Adrenal gland (tissue), 12 donors: ENCODE data around the gene DUOXA1. TPM values are rescaled to one million over a fixed set of nuclear protein-coding genes. Genes with fewer than 3 reads are reported as not detected.

Experiments
- DNase-seq, 7 donors: peaks; one replicate each; pipeline ENCODE4 v3.0.0-alpha.2; 2019 to 2020
- H3K27ac ChIP-seq, 5 donors: fragments of 200-600 bp; sonication (generic) in 4 of 5; 1 replicate in 3 of 5; 2 replicates in 2 of 5; pipeline versions ENCODE4 v1.5.1 to v1.8.0; 2016 to 2020; ENCODE audit warnings: mild to moderate bottlenecking in 1 of 5
- H3K27me3 ChIP-seq: fragments of 200-600 bp; 2 replicates; pipeline ENCODE4 v1.8.0; 2021
- H3K36me3 ChIP-seq, 2 donors: fragments of 200-600 bp; replicated peaks in 1 of 2; 1 replicate in 1 of 2; 2 replicates in 1 of 2; pipeline versions ENCODE4 v1.5.1 to v1.8.0; 2018 to 2022
- H3K4me1 ChIP-seq, 2 donors: fragments of 200-600 bp; replicated peaks in 1 of 2; 1 replicate in 1 of 2; 2 replicates in 1 of 2; pipeline versions ENCODE4 v1.5.1 to v1.8.0; 2018 to 2021
- H3K4me3 ChIP-seq, 4 donors: fragments of 200-600 bp; sonication (generic) in 3 of 4; one replicate each; pipeline ENCODE4 v1.5.1; 2016 to 2018
- H3K9me3 ChIP-seq, 3 donors: fragments of 200-600 bp; sonication (generic) in 1 of 3; replicated peaks in 1 of 3; 1 replicate in 2 of 3; 2 replicates in 1 of 3; pipeline versions ENCODE4 v1.5.1 to v1.8.0; 2016 to 2021
- POLR2A ChIP-seq, 2 donors: fragments of 450-650 bp; IDR thresholded peaks; one replicate each; pipeline ENCODE4 v1.6.1; 2017; ENCODE audit warnings: antibody characterized with exemption in 2 of 2, mild to moderate bottlenecking in 2 of 2, moderate library complexity in 1 of 2
- WGBS, 4 donors: extraction: QIAGEN DNeasy Blood & Tissue Kit in 2 of 4; methylation state at CpG; one replicate each; pipeline versions ENCODE4 v1.1.5 to v1.1.7; 2013 to 2017; 5-methylcytosine and 5-hydroxymethylcytosine counted together
- intact Hi-C, 2 donors: fragments of 100-400 bp; cut with DNase I; formaldehyde crosslinking; loops; one replicate each; pipeline versions ENCODE4 v1.14.1 to v1.15.0; 2022 to 2023
- polyA plus RNA-seq, 3 donors: library from polyadenylated mRNA; stranded (reverse); fragments of 200-250 nt in 2 of 3; fragments of 350-450 nt in 1 of 3; fragmentation: Illumina TruSeq in 1 of 3; extraction: RNeasy Lipid Tissue Mini Kit (QIAGEN cat#74804) in 1 of 3; gene quantifications; one replicate each; pipeline ENCODE4 v1.2.3, GENCODE V29; 2013 to 2014
- total RNA-seq, 9 donors: library from RNA; depleted of rRNA in 4 of 9; stranded (reverse); fragments of >200 nt in 4 of 9; fragments of 120-200 nt in 1 of 9; fragmentation: NEBNext Ultra II Directional in 1 of 9; extraction: Animal tissue kit (Norgen Biotek cat#: 25700) in 1 of 9; gene quantifications; one replicate each; pipeline versions ENCODE4 v1.1.0 to v1.2.4, GENCODE V29; 2013 to 2023
- TF ChIP-seq, protein P1 (sequence below), 6 experiments: fragments of 450-650 bp in 4 of 6; fragments of 200-600 bp in 2 of 6; sonication (generic) in 1 of 6; IDR thresholded peaks; 1 replicate in 5 of 6; 2 replicates in 1 of 6; pipeline versions ENCODE4 v1.5.1 to v1.8.0; 2016 to 2021; ENCODE audit warnings: antibody characterized with exemption in 6 of 6, mild to moderate bottlenecking in 2 of 6, moderate library complexity in 1 of 6
- donor health status: healthy with polysubstance abuse.
- donor health status: Bipolar disorder and iron deficiency.
- donor health status: DM: yes; HTN: yes; CAD: no.
- donor health status: DM: no; HTN: no; CAD: no.
- donor health status: DM: no; HTN: no; CAD: no.
- donor health status: DM: yes; HTN: yes; CAD: no.

Gene DUOXA1
- total and polyA plus RNA-seq, 12 donors: 0.11 to 21.3 (median 5.2) TPM

DNA sequence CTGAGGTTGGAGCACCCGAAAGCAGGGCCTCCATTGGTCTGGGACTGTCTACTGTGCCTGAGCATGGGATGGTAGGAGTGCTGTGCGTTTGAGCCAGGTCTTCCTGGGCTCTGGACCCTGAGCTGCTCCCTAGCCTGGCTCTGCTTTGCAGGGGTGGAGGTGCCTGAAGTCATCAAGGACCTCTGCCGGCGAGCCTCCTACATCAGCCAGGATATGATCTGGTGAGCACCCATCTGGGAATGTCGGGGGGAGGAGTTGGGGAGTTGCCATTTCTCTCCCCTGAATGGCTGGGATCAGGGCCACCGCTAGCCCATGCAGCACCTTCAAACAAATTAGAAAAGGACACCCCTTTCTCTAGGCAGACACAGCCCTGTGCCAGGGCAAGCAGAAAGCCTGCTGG, 20.8 kb upstream of the DUOXA1 start:
- Histone ChIP-seq H3K9me3 (no peaks in the 10 kb centered on the region), H3K4me3 (no peak overlapping the region), H3K27ac (no peak overlapping the region), H3K27me3 (no peaks in the 10 kb centered on the region), H3K4me1 (no peaks in the 10 kb centered on the region), H3K36me3 (no peaks in the 10 kb centered on the region)
- 62 to 80% (median 76%) methylated on average over 2 to 6 of the region's 6 CpGs for WGBS, 4 donors
- TF ChIP-seq, protein P1, sequence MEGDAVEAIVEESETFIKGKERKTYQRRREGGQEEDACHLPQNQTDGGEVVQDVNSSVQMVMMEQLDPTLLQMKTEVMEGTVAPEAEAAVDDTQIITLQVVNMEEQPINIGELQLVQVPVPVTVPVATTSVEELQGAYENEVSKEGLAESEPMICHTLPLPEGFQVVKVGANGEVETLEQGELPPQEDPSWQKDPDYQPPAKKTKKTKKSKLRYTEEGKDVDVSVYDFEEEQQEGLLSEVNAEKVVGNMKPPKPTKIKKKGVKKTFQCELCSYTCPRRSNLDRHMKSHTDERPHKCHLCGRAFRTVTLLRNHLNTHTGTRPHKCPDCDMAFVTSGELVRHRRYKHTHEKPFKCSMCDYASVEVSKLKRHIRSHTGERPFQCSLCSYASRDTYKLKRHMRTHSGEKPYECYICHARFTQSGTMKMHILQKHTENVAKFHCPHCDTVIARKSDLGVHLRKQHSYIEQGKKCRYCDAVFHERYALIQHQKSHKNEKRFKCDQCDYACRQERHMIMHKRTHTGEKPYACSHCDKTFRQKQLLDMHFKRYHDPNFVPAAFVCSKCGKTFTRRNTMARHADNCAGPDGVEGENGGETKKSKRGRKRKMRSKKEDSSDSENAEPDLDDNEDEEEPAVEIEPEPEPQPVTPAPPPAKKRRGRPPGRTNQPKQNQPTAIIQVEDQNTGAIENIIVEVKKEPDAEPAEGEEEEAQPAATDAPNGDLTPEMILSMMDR (IDR thresholded peaks at IDR 0.05): no peak
- TF ChIP-seq POLR2A (IDR thresholded peaks at IDR 0.05): no peak
- intact Hi-C loops: no loop called here
- no peak for DNase-seq

DNA sequence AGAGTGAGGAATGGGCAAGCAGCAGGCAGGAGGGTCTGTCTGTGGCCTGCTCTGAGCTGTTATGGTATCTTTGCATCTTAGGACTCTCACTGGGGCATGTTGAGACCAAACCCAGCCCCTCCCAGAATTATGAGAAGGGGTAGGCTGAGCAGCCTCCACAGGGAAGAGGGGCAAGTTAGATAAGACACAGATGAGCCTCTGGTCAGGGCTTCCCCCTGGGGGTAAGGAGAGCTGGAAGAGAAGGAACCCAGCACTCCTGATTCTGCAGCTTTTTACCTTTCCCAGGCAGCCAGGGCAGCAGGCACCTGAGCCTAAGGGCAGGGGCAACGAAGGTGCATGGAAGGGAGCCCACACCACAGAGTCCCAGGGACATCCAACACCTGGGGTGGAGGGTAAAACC, 19.4 kb upstream of the DUOXA1 start:
- 74 to 100% (median 91%) methylated on average over 1 of the region's 1 CpG for WGBS, 4 donors
- no peak overlapping the region for H3K4me3 ChIP-seq
- H3K9me3 ChIP-seq: no peaks in the 10 kb centered on the region
- no peak for DNase-seq
- intact Hi-C loops: no loop called here
- no peak overlapping the region for H3K27ac ChIP-seq
- H3K36me3 ChIP-seq: no peaks in the 10 kb centered on the region
- H3K27me3 ChIP-seq: no peaks in the 10 kb centered on the region
- no peaks in the 10 kb centered on the region for H3K4me1 ChIP-seq
- TF ChIP-seq, protein P1 (IDR thresholded peaks at IDR 0.05): no peak
- no peak for TF ChIP-seq POLR2A (IDR thresholded peaks at IDR 0.05)

DNA sequence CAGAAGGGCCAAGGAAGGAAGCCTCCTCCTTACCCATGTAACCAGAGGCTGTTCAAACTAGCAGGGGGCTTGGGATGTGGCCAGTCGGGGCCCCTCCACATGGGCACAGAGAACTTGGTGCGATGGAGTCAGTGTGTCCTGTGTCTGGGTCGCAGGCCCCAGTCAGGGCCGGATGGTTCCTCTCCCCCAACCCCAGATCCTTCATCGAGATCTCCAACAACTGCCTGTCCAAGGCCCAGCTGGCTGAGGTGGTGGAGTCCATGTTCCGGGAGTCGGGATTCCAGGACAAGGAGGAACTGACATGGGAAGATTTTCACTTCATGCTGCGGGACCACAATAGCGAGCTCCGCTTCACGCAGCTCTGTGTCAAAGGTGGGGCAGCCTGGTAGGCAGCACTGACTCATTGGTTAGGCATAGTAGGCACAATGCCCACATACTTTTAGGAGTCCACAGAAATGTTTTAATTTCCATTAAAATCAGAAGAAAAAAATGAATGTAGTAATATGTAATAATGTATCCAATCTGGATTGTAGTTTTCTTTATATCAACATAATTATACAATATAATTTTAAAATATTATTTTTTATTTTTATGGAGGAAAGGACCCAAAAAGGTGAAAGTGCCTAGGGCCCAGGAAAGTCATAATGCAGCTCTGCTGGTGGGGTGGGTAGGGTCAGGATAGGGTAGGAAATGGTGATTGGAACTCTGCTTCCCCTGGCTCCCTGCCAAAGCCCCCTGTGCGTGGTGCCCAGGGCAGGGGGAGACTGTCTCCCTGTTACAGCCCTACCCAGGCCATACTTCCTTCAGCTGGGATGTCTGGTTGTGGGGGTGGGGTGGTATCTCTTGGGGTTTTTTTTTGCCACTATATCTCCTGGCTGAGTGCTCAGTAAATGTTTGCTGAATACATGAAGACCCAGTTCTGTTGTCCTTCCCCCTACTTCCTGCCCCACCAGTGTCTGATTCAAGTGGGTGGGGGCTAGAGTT, 18.7 kb upstream of the DUOXA1 start:
- no peak for TF ChIP-seq POLR2A (IDR thresholded peaks at IDR 0.05)
- TF ChIP-seq, protein P1 (IDR thresholded peaks at IDR 0.05): no peak
- Histone ChIP-seq H3K9me3 (no peaks in the 10 kb centered on the region), H3K27me3 (no peaks in the 10 kb centered on the region), H3K4me3 (no peak overlapping the region), H3K4me1 (no peaks in the 10 kb centered on the region), H3K36me3 (no peaks in the 10 kb centered on the region), H3K27ac (no peak overlapping the region)
- DNase-seq: no peak
- intact Hi-C loops: no loop called here
- 82 to 89% (median 85%) methylated on average over 5 to 12 of the region's 12 CpGs for WGBS, 4 donors

DNA sequence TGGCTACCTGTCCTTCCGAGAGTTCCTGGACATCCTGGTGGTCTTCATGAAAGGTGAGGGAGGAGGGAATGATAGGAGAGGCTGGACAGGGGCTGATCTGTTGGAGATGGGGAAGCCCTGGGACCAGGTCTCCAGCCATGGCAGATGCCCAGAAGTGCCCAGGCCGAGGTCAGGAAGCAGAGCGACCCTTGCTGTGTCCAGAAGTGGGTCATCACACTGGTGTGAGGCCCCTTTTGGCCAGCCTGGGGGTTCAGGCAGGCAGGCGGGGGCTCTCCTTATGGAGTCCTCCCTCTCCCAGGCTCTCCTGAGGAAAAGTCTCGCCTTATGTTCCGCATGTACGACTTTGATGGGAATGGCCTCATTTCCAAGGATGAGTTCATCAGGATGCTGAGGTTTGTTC, 17.9 kb upstream of the DUOXA1 start:
- intact Hi-C loops: no loop called here

More for the DNA sequence above, 17.9 kb upstream of the DUOXA1 start:
- Histone ChIP-seq H3K4me3 (no peak overlapping the region), H3K27me3 (no peaks in the 10 kb centered on the region), H3K27ac (no peak overlapping the region), H3K9me3 (no peaks in the 10 kb centered on the region), H3K36me3 (no peaks in the 10 kb centered on the region), H3K4me1 (no peaks in the 10 kb centered on the region)
- WGBS, 4 donors: 90 to 96% (median 91%) methylated on average over 5 to 7 of the region's 7 CpGs
- DNase-seq: no peak
- TF ChIP-seq, protein P1 (IDR thresholded peaks at IDR 0.05): no peak
